SK-N-SH treated with all-trans-retinoic acid at 6 μM for 48 hours (cell line): ENCODE data around the gene ARHGEF16.

Experiments
- ATAC-seq: fragments of 200-7000 bp; cut with Tn5 transposase; 3 replicates; pipeline ENCODE4 v1.9.1; 2020; ENCODE audit warnings: mild to moderate bottlenecking, moderate library complexity
- ARNTL ChIP-seq: fragments of 450-650 bp; formaldehyde crosslinking; IDR thresholded peaks from 2 replicates; pipeline ENCODE4 v1.5.0; 2020; ENCODE audit warnings: low read depth, mild to moderate bottlenecking, moderate library complexity, borderline replicate concordance
- BACH2 ChIP-seq: fragments of 250-450 bp; sonication (Bioruptor Pico); IDR thresholded peaks from 2 replicates; pipeline ENCODE4 v1.9.0; 2021; ENCODE audit warnings: mild to moderate bottlenecking, borderline replicate concordance
- CSDC2 ChIP-seq: fragments of 250-450 bp; sonication (Bioruptor Pico); IDR thresholded peaks from 2 replicates; pipeline ENCODE4 v1.5.0; 2020; ENCODE audit warnings: mild to moderate bottlenecking, moderate library complexity
- CSRNP3 ChIP-seq: fragments of 250-450 bp; sonication (Bioruptor Pico); IDR thresholded peaks from 2 replicates; pipeline ENCODE4 v1.5.1; 2021; ENCODE audit warnings: mild to moderate bottlenecking, moderate library complexity
- ESRRG ChIP-seq: fragments of 250-450 bp; sonication (Bioruptor Pico); IDR thresholded peaks from 2 replicates; pipeline ENCODE4 v1.6.1; 2021; ENCODE audit warnings: mild to moderate bottlenecking
- GLIS3 ChIP-seq: fragments of 250-450 bp; sonication (Bioruptor Pico); IDR thresholded peaks from 2 replicates; pipeline ENCODE4 v1.5.0; 2020; ENCODE audit warnings: mild to moderate bottlenecking, moderate library complexity
- ISL1 ChIP-seq: fragments of 250-450 bp; sonication (Bioruptor Pico); IDR thresholded peaks from 2 replicates; pipeline ENCODE4 v2.1.2; 2022; ENCODE audit warnings: mild to moderate bottlenecking, moderate library complexity
- RARB ChIP-seq: fragments of 250-450 bp; sonication (Bioruptor Pico); IDR thresholded peaks from 2 replicates; pipeline ENCODE4 v1.8.0; 2021; ENCODE audit warnings: mild to moderate bottlenecking, moderate library complexity
- SNAI2 ChIP-seq: fragments of 250-450 bp; sonication (Bioruptor Pico); IDR thresholded peaks from 2 replicates; pipeline ENCODE4 v1.5.0; 2020; ENCODE audit warnings: mild to moderate bottlenecking, moderate library complexity
- TCF4 ChIP-seq: fragments of 250-450 bp; sonication (Bioruptor Pico); IDR thresholded peaks from 2 replicates; pipeline ENCODE4 v1.8.0; 2021; ENCODE audit warnings: mild to moderate bottlenecking, moderate library complexity, borderline replicate concordance
- TOX ChIP-seq: fragments of 250-450 bp; sonication (Bioruptor Pico); IDR thresholded peaks from 2 replicates; pipeline ENCODE4 v1.8.0; 2021; ENCODE audit warnings: mild to moderate bottlenecking, moderate library complexity, borderline replicate concordance
- ZFP3 ChIP-seq: fragments of 250-450 bp; sonication (Bioruptor Pico); IDR thresholded peaks from 2 replicates; pipeline ENCODE4 v1.5.0; 2020; ENCODE audit warnings: mild to moderate bottlenecking, moderate library complexity
- ZFP30 ChIP-seq: fragments of 450-650 bp; formaldehyde crosslinking; IDR thresholded peaks from 2 replicates; pipeline ENCODE4 v1.5.0; 2022; ENCODE audit warnings: mild to moderate bottlenecking, moderate library complexity
- ZNF565 ChIP-seq: fragments of 450-650 bp; formaldehyde crosslinking; conservative IDR thresholded peaks from 2 replicates; pipeline ENCODE4 v1.5.0; 2020; ENCODE audit warnings: low read depth, mild to moderate bottlenecking, moderate library complexity
- ZNF70 ChIP-seq: fragments of 450-650 bp; formaldehyde crosslinking; IDR thresholded peaks from 2 replicates; pipeline ENCODE4 v1.5.0; 2020; ENCODE audit warnings: mild to moderate bottlenecking, moderate library complexity
- ZNF8 ChIP-seq: fragments of 450-650 bp; formaldehyde crosslinking; IDR thresholded peaks from 2 replicates; pipeline ENCODE4 v1.5.0; 2020; ENCODE audit warnings: mild to moderate bottlenecking, moderate library complexity
- TF ChIP-seq, protein P1 (sequence below): fragments of 250-450 bp; sonication (Bioruptor Pico); IDR thresholded peaks from 2 replicates; pipeline ENCODE4 v1.8.0; 2020; ENCODE audit warnings: mild to moderate bottlenecking, moderate library complexity, borderline replicate concordance
- TF ChIP-seq, protein P2 (sequence below): fragments of 250-450 bp; sonication (Bioruptor Pico); IDR thresholded peaks from 2 replicates; pipeline ENCODE4 v1.8.0; 2021; ENCODE audit warnings: low read depth, mild to moderate bottlenecking, moderate library complexity, borderline replicate concordance
- TF ChIP-seq, protein P3 (sequence below): fragments of 250-450 bp; sonication (Bioruptor Pico); IDR thresholded peaks from 2 replicates; pipeline ENCODE4 v1.5.0; 2020; ENCODE audit warnings: mild to moderate bottlenecking, moderate library complexity
- TF ChIP-seq, protein P4 (sequence below): fragments of 250-450 bp; sonication (Bioruptor Pico); IDR thresholded peaks from 2 replicates; pipeline ENCODE4 v1.5.1; 2020; ENCODE audit warnings: low read depth, mild to moderate bottlenecking, moderate library complexity

The ARHGEF16 gene

GRCh38 chr1:3518256-3518655, 63.8 kb downstream of the ARHGEF16 start:
- no peak for ATAC-seq
- TF ChIP-seq RARB (CRISPR knock-in tag) (no peak), TOX (CRISPR knock-in tag) (no peak), GLIS3 (CRISPR knock-in tag) (no peak), ISL1 (CRISPR knock-in tag) (no peak), ZFP30 (CRISPR knock-in tag) (no peak), ZNF565 (CRISPR knock-in tag) (no peak), ZNF70 (CRISPR knock-in tag) (no peak), ESRRG (CRISPR knock-in tag) (no peak), TCF4 (CRISPR knock-in tag) (no peak), BACH2 (CRISPR knock-in tag) (no peak), ZNF8 (CRISPR knock-in tag) (no peak), ZFP3 (CRISPR knock-in tag) (no peak), CSRNP3 (CRISPR knock-in tag) (no peak), CSDC2 (CRISPR knock-in tag) (no peak)
- TF ChIP-seq, protein P1, sequence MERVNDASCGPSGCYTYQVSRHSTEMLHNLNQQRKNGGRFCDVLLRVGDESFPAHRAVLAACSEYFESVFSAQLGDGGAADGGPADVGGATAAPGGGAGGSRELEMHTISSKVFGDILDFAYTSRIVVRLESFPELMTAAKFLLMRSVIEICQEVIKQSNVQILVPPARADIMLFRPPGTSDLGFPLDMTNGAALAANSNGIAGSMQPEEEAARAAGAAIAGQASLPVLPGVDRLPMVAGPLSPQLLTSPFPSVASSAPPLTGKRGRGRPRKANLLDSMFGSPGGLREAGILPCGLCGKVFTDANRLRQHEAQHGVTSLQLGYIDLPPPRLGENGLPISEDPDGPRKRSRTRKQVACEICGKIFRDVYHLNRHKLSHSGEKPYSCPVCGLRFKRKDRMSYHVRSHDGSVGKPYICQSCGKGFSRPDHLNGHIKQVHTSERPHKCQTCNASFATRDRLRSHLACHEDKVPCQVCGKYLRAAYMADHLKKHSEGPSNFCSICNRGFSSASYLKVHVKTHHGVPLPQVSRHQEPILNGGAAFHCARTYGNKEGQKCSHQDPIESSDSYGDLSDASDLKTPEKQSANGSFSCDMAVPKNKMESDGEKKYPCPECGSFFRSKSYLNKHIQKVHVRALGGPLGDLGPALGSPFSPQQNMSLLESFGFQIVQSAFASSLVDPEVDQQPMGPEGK (CRISPR knock-in tag), result no peak
- TF ChIP-seq, protein P2, sequence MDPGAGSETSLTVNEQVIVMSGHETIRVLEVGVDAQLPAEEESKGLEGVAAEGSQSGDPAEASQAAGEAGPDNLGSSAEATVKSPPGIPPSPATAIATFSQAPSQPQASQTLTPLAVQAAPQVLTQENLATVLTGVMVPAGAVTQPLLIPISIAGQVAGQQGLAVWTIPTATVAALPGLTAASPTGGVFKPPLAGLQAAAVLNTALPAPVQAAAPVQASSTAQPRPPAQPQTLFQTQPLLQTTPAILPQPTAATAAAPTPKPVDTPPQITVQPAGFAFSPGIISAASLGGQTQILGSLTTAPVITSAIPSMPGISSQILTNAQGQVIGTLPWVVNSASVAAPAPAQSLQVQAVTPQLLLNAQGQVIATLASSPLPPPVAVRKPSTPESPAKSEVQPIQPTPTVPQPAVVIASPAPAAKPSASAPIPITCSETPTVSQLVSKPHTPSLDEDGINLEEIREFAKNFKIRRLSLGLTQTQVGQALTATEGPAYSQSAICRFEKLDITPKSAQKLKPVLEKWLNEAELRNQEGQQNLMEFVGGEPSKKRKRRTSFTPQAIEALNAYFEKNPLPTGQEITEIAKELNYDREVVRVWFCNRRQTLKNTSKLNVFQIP (CRISPR knock-in tag), result no peak
- TF ChIP-seq, protein P3, sequence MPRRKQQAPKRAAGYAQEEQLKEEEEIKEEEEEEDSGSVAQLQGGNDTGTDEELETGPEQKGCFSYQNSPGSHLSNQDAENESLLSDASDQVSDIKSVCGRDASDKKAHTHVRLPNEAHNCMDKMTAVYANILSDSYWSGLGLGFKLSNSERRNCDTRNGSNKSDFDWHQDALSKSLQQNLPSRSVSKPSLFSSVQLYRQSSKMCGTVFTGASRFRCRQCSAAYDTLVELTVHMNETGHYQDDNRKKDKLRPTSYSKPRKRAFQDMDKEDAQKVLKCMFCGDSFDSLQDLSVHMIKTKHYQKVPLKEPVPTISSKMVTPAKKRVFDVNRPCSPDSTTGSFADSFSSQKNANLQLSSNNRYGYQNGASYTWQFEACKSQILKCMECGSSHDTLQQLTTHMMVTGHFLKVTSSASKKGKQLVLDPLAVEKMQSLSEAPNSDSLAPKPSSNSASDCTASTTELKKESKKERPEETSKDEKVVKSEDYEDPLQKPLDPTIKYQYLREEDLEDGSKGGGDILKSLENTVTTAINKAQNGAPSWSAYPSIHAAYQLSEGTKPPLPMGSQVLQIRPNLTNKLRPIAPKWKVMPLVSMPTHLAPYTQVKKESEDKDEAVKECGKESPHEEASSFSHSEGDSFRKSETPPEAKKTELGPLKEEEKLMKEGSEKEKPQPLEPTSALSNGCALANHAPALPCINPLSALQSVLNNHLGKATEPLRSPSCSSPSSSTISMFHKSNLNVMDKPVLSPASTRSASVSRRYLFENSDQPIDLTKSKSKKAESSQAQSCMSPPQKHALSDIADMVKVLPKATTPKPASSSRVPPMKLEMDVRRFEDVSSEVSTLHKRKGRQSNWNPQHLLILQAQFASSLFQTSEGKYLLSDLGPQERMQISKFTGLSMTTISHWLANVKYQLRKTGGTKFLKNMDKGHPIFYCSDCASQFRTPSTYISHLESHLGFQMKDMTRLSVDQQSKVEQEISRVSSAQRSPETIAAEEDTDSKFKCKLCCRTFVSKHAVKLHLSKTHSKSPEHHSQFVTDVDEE (CRISPR knock-in tag), result no peak
- TF ChIP-seq, protein P4, sequence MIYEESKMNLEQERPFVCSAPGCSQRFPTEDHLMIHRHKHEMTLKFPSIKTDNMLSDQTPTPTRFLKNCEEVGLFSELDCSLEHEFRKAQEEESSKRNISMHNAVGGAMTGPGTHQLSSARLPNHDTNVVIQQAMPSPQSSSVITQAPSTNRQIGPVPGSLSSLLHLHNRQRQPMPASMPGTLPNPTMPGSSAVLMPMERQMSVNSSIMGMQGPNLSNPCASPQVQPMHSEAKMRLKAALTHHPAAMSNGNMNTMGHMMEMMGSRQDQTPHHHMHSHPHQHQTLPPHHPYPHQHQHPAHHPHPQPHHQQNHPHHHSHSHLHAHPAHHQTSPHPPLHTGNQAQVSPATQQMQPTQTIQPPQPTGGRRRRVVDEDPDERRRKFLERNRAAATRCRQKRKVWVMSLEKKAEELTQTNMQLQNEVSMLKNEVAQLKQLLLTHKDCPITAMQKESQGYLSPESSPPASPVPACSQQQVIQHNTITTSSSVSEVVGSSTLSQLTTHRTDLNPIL (CRISPR knock-in tag), result no peak

GRCh38 chr1:3518756-3519155, 64.3 kb downstream of the ARHGEF16 start:
- no peak for ATAC-seq

More at GRCh38 chr1:3518756-3519155, 64.3 kb downstream of the ARHGEF16 start:
- TF ChIP-seq TOX (CRISPR knock-in tag), result no peak
- TF ChIP-seq, protein P2 (CRISPR knock-in tag), result no peak
- no peak for TF ChIP-seq ZNF8 (CRISPR knock-in tag)
- no peak for TF ChIP-seq ARNTL (CRISPR knock-in tag)
- TF ChIP-seq GLIS3 (CRISPR knock-in tag), result no peak
- no peak for TF ChIP-seq CSDC2 (CRISPR knock-in tag)
- TF ChIP-seq, protein P3 (CRISPR knock-in tag), result no peak
- no peak for TF ChIP-seq RARB (CRISPR knock-in tag)
- no peak for TF ChIP-seq ZNF70 (CRISPR knock-in tag)
- no peak for TF ChIP-seq SNAI2 (CRISPR knock-in tag)
